Gastrocnemius medialis (tissue), 4 donors: Measurements from ENCODE around the gene SMARCD1. TPM values are rescaled to one million over a fixed set of nuclear protein-coding genes. Genes with fewer than 3 reads are reported as not detected.
A peak's percentile ranks its signal among the peaks of the same experiment; 100 is the strongest.

Experiments used
- ATAC-seq, 2 donors: fragments of 150-250 bp; one replicate each; pipeline ENCODE4 v1.9.1; 2016
- DNase-seq, 2 donors: peaks; one replicate each; pipeline ENCODE4 v3.0.0-alpha.2; 2019
- H3K27ac ChIP-seq, 4 donors: fragments of 200-600 bp; sonication (generic); 1 replicate in 1 of 4; 2 replicates in 3 of 4; pipeline ENCODE4 v1.5.1; 2016 to 2018; ENCODE audit warnings: mild to moderate bottlenecking in 2 of 4, moderate library complexity in 1 of 4
- H3K27me3 ChIP-seq, 3 donors: fragments of 200-600 bp; sonication (generic) in 2 of 3; 1 replicate in 1 of 3; 2 replicates in 2 of 3; pipeline versions ENCODE4 v1.5.1 to v1.6.0; 2016 to 2019; ENCODE audit warnings: mild to moderate bottlenecking in 1 of 3, moderate library complexity in 1 of 3
- H3K36me3 ChIP-seq, 2 donors: fragments of 200-600 bp; sonication (generic) in 1 of 2; one replicate each; pipeline ENCODE4 v1.5.1; 2017 to 2018
- H3K4me1 ChIP-seq, 2 donors: fragments of 200-600 bp; sonication (generic) in 1 of 2; one replicate each; pipeline ENCODE4 v1.5.1; 2016 to 2017; ENCODE audit warnings: mild to moderate bottlenecking in 2 of 2
- H3K4me3 ChIP-seq, 4 donors: fragments of 200-600 bp; sonication (generic) in 3 of 4; 1 replicate in 1 of 4; 2 replicates in 3 of 4; pipeline ENCODE4 v1.5.1; 2016 to 2019; ENCODE audit warnings: mild to moderate bottlenecking in 2 of 4
- H3K9me3 ChIP-seq, 3 donors: fragments of 200-600 bp; sonication (generic) in 2 of 3; 1 replicate in 1 of 3; 2 replicates in 2 of 3; pipeline ENCODE4 v1.5.1; 2016 to 2019
- CTCF ChIP-seq, 5 experiments: fragments of 450-650 bp in 3 of 5; fragments of 200-600 bp in 2 of 5; sonication (generic) in 2 of 5; IDR thresholded peaks in 4 of 5; conservative IDR thresholded peaks in 1 of 5; 1 replicate in 4 of 5; 2 replicates in 1 of 5; pipeline ENCODE4 v1.5.1; 2016 to 2019; ENCODE audit warnings: antibody characterized with exemption in 5 of 5, mild to moderate bottlenecking in 3 of 5, moderate library complexity in 3 of 5
- POLR2A ChIP-seq, 2 donors: fragments of 450-650 bp; IDR thresholded peaks; one replicate each; pipeline ENCODE4 v1.6.1; 2017; ENCODE audit warnings: antibody characterized with exemption in 2 of 2, mild to moderate bottlenecking in 2 of 2, moderate library complexity in 2 of 2
- in situ Hi-C, 4 donors: fragments of 200-750 bp; cut with MboI; loops; one replicate each; pipeline versions ENCODE4 v1.15.0 to v1.8.0; 2017; ENCODE audit warnings: low sequenced_read_pairs in 4 of 4
- intact Hi-C: fragments of 100-400 bp; cut with DNase I; formaldehyde crosslinking; loops from one replicate; pipeline ENCODE4 v1.15.1; 2023; ENCODE audit warnings: low total_unique reads
- total RNA-seq, 4 donors: library from RNA; depleted of rRNA; stranded (reverse); fragments of >200 nt; gene quantifications; one replicate each; pipeline versions ENCODE4 v1.1.0 to v1.2.3, GENCODE V29; 2016

SMARCD1 gene
- total RNA-seq, 4 donors from 2014 or later: 16.9 to 27.3 (median 20.1) TPM

GRCh38 chr12:50117057-50117622, 32.0 kb downstream of the SMARCD1 start:
- H3K4me3 ChIP-seq: no peak overlapping the region
- H3K27ac ChIP-seq: peak overlapping the region; percentile 37 to 79 (median 57)
- intact Hi-C loops: no loop called here
- H3K4me1 ChIP-seq: peaks cover 29 to 49% of the 10 kb centered on the region in 2 donors
- in situ Hi-C loops: no loop called here
- ATAC-seq (peak; percentile 39 to 73), DNase-seq (peak in 1 of 2 donors; percentile 58)
- H3K27me3 ChIP-seq: no peaks in the 10 kb centered on the region
- peaks cover 0 to 12% of the 10 kb centered on the region in 2 donors for H3K36me3 ChIP-seq
- TF ChIP-seq CTCF (IDR thresholded peaks at IDR 0.05 in 4 of 5, conservative IDR thresholded peaks at IDR 0.05 in 1 of 5) (no peak), POLR2A (IDR thresholded peaks at IDR 0.05) (no peak)
- no peaks in the 10 kb centered on the region for H3K9me3 ChIP-seq

- no peak for TF ChIP-seq POLR2A (IDR thresholded peaks at IDR 0.05)
- TF ChIP-seq CTCF (IDR thresholded peaks at IDR 0.05 in 4 of 5, conservative IDR thresholded peaks at IDR 0.05 in 1 of 5): no peak
- peak overlapping the region in 2 of 4 donors; percentile 7 to 22 for H3K27ac ChIP-seq
- H3K4me1 ChIP-seq: peaks cover 14 to 32% of the 10 kb centered on the region in 2 donors
- H3K36me3 ChIP-seq: peaks cover 0 to 30% of the 10 kb centered on the region in 2 donors
- no peak for ATAC-seq
- H3K9me3 ChIP-seq: no peaks in the 10 kb centered on the region
- no peak for DNase-seq
- in situ Hi-C loops: no loop called here
- intact Hi-C loops: no loop called here
- no peak overlapping the region for H3K4me3 ChIP-seq
- no peaks in the 10 kb centered on the region for H3K27me3 ChIP-seq
Measured at GRCh38 chr12:50119387-50119786, 34.2 kb downstream of the SMARCD1 start.

- H3K9me3 ChIP-seq: no peaks in the 10 kb centered on the region
- intact Hi-C loops (no loop called here), in situ Hi-C loops (no loop called here)
- H3K27ac ChIP-seq: peak overlapping the region in 1 of 4 donors; percentile 7
- ATAC-seq (no peak), DNase-seq (no peak)
- H3K4me3 ChIP-seq: no peak overlapping the region
- H3K27me3 ChIP-seq: no peaks in the 10 kb centered on the region
- H3K36me3 ChIP-seq: peaks cover 0 to 30% of the 10 kb centered on the region in 2 donors
- TF ChIP-seq POLR2A (IDR thresholded peaks at IDR 0.05): no peak
- TF ChIP-seq CTCF (IDR thresholded peaks at IDR 0.05 in 4 of 5, conservative IDR thresholded peaks at IDR 0.05 in 1 of 5): no peak
- H3K4me1 ChIP-seq: peaks cover 12 to 26% of the 10 kb centered on the region in 2 donors
Measured at GRCh38 chr12:50120521-50120920, 35.4 kb downstream of the SMARCD1 start.

- Histone ChIP-seq H3K9me3 (no peaks in the 10 kb centered on the region), H3K36me3 (peaks cover 0 to 30% of the 10 kb centered on the region in 2 donors), H3K27me3 (no peaks in the 10 kb centered on the region), H3K27ac (peak overlapping the region in 1 of 4 donors; percentile 7), H3K4me1 (peaks cover 12 to 21% of the 10 kb centered on the region in 2 donors), H3K4me3 (no peak overlapping the region)
- ATAC-seq (no peak), DNase-seq (no peak)
- no peak for TF ChIP-seq POLR2A (IDR thresholded peaks at IDR 0.05)
- TF ChIP-seq CTCF (IDR thresholded peaks at IDR 0.05 in 4 of 5, conservative IDR thresholded peaks at IDR 0.05 in 1 of 5): no peak
- intact Hi-C loops (no loop called here), in situ Hi-C loops (no loop called here)
Measured at GRCh38 chr12:50120953-50121352, 35.8 kb downstream of the SMARCD1 start.

- intact Hi-C loops (no loop called here), in situ Hi-C loops (no loop called here)
- DNase-seq: no peak
- no peaks in the 10 kb centered on the region for H3K9me3 ChIP-seq
- no peak overlapping the region for H3K4me3 ChIP-seq
- no peaks in the 10 kb centered on the region for H3K27me3 ChIP-seq
- peaks cover 7 to 14% of the 10 kb centered on the region in 2 donors for H3K4me1 ChIP-seq
- no peak overlapping the region for H3K27ac ChIP-seq
- ATAC-seq: no peak
- peaks cover 0 to 30% of the 10 kb centered on the region in 2 donors for H3K36me3 ChIP-seq
- TF ChIP-seq POLR2A (IDR thresholded peaks at IDR 0.05) (no peak), CTCF (IDR thresholded peaks at IDR 0.05 in 4 of 5, conservative IDR thresholded peaks at IDR 0.05 in 1 of 5) (no peak)
Measured at GRCh38 chr12:50121641-50122040, 36.5 kb downstream of the SMARCD1 start.
